Omental fat pad (tissue), 4 donors: ENCODE data around the gene HDLBP. TPM values are rescaled to one million over a fixed set of nuclear protein-coding genes. Genes with fewer than 3 reads are reported as not detected.

Experiments
- ATAC-seq: fragments of 150-250 bp; one replicate; pipeline ENCODE4 v1.9.1; 2016; ENCODE audit warnings: mild to moderate bottlenecking, moderate library complexity; ENCODE audit not compliant: low FRiP score
- DNase-seq: peaks from one replicate; pipeline ENCODE4 v3.0.0-alpha.2; 2019; ENCODE audit warnings: low spot score
- total RNA-seq, 4 donors: library from RNA; depleted of rRNA; stranded (reverse); fragments of >200 nt; gene quantifications; one replicate each; pipeline ENCODE4 v1.1.0, GENCODE V29; 2016
- TF ChIP-seq, protein P1 (sequence below), 3 donors: fragments of 450-650 bp; IDR thresholded peaks; one replicate each; pipeline ENCODE4 v1.5.1; 2016 to 2017; ENCODE audit warnings: antibody characterized with exemption in 3 of 3, mild to moderate bottlenecking in 3 of 3, moderate library complexity in 2 of 3

Gene HDLBP
- total RNA-seq, 4 donors from 2014 or later, result 356 to 471 (median 416) TPM

DNA sequence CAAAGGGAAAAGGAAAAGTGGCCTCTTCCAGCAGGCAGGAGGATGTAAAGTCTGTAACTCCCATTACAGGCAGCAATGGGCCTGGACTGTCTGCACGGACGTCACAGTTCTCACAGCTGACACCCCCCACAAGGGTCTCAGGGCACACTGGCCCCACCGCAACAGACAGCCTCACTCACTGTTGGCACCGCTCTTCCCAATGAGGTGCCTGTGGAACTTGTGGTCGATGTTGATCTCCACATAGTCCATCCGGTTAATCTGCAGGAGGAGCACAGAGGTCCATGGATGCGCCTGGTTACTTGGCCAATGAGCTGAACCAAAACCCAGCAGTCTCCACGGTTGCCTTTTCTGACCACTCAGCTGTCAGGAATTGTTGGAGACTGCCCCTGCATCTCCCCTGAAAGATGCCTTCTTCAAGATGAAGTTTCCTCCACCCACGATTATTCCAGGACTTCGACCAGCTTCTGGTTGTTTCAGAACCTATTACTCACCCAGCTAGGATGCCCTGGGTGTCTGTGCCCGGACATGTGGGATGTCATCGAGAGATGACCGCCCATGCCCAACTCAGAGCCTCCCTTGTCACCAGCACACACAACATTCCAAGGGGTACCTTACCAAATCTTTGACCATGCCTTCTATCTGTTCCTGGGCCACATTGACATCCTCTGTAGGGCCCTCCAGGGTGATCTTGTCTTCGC is 62.5 kb downstream of the HDLBP start:
- ATAC-seq (no peak), DNase-seq (no peak)
- TF ChIP-seq, protein P1, sequence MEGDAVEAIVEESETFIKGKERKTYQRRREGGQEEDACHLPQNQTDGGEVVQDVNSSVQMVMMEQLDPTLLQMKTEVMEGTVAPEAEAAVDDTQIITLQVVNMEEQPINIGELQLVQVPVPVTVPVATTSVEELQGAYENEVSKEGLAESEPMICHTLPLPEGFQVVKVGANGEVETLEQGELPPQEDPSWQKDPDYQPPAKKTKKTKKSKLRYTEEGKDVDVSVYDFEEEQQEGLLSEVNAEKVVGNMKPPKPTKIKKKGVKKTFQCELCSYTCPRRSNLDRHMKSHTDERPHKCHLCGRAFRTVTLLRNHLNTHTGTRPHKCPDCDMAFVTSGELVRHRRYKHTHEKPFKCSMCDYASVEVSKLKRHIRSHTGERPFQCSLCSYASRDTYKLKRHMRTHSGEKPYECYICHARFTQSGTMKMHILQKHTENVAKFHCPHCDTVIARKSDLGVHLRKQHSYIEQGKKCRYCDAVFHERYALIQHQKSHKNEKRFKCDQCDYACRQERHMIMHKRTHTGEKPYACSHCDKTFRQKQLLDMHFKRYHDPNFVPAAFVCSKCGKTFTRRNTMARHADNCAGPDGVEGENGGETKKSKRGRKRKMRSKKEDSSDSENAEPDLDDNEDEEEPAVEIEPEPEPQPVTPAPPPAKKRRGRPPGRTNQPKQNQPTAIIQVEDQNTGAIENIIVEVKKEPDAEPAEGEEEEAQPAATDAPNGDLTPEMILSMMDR (IDR thresholded peaks at IDR 0.05), result no peak

DNA sequence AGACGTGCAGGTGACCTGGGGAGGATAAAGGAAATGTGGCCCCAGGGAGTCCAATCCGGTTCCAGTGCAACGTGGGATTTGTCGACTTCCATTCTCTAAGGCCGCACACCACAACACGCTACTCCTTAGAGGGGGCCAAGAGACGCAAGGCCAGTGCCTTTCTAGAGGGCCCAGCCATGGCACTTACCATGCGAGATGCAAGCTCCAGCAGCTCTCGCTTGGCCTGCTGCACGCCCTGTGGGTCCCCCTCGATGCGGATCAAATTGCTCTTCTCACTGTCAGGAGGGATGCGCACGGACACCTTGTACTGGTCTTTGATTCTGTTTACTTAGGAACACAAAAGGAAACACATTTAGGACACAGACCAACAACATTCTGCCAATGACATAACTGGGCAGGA is 65.8 kb downstream of the HDLBP start:
- ATAC-seq, result no peak

DNA sequence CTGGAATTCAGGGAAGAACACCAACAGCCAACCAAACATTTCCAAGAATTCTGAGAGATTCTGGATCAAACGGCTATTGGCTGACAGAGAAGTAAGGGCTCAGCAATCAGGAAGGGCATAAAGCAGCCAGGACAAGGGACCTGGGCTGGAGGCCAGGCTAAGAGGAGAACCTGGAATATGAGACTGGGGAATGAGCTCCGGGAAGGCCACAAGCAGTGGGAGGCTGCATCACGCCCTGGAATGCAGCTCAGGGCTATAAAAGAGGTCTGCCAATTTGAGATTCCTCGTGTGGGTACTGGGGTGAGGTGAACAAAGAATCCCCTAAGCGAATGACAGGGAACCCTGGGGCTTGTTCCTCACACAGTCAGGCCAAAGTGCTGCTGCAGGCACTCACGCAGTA is 66.6 kb downstream of the HDLBP start:
- DNase-seq (no peak), ATAC-seq (no peak)
- TF ChIP-seq, protein P1 (IDR thresholded peaks at IDR 0.05), result no peak

More for the DNA sequence above, 65.8 kb downstream of the HDLBP start:
- TF ChIP-seq, protein P1 (IDR thresholded peaks at IDR 0.05), result no peak
- no peak for DNase-seq

DNA sequence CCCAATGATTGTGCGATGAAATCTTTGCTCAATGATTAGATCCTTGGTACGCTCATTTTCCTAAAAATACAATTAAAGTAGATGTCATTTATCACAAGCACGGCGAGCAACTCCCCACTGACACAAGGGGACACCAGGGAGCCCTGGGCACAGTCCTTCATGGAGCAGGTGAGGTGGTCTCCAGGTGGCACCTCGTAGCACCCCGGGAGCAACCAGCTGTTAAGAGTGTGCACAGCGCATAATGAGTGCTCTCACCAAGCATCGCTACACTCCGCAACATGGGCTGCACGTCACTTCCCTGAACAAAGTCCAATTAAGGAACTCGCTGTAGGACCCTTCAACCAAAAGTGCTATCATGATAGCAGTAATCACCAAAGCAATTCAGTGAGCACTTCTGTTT is 67.2 kb downstream of the HDLBP start:
- DNase-seq (no peak), ATAC-seq (no peak)
- TF ChIP-seq, protein P1 (IDR thresholded peaks at IDR 0.05), result no peak

DNA sequence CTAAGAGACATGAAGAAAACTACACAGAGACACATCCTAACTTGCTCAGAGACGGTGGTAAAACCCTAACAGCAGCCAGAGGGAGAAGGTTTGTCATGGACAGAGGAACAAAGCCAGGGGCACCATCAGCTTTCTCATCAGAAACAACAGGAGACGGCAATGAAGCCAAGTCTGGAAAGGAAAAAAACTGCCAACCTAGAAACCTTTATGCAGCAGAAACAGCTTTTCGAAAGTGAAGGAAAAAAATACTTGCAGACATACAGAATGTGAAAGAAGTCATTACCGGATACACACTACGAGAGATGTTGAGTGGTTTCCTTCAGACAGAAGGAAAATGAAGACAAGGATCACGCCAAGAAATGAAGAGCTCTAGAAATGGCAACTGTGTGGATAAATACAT is 71.1 kb downstream of the HDLBP start:
- ATAC-seq (no peak), DNase-seq (no peak)
- TF ChIP-seq, protein P1 (IDR thresholded peaks at IDR 0.05), result no peak

DNA sequence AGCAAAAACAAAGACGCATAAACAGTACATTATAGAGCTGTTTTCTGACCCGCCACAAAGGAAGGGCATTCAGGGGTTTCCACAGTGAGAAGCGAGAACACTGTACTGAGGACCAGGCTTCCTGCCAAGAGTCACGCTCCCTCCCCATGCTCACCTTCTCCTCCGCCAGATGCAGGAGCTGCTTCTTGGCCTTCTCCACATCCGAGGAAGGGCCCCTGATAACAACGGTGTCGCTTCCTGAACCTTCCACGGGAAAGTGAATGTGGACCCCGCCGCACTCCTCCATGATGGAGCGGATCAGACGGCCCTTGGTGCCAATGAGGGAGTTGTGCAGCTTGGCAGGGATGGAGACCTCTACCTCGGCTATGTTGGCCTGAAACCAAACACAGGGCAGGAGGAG is 73.2 kb downstream of the HDLBP start:
- ATAC-seq, result no peak
- TF ChIP-seq, protein P1 (IDR thresholded peaks at IDR 0.05), result no peak

DNA sequence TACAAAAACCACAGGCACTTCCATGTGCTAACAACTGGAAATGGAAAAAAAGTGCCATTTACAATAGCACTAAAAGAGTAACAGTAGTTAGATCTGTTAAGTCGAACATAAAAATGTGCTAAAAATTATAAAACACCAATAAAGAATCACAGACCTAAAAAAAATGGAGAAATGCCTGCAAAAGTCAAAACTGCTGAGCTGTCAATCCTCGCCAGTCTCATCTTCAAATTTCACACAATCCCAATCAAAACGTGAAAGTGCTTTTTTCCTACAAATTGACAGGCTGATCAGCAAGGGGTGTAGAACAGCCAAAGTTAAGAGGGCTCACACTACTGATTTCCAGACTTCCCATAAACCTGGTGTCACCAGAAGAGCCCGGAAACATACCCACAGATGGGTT is 73.8 kb downstream of the HDLBP start:
- TF ChIP-seq, protein P1 (IDR thresholded peaks at IDR 0.05), result no peak
- ATAC-seq, result no peak
- DNase-seq, result no peak

More for the DNA sequence above, 73.2 kb downstream of the HDLBP start:
- no peak for DNase-seq
